ENCODE measurements around the gene NEK2.

DNA sequence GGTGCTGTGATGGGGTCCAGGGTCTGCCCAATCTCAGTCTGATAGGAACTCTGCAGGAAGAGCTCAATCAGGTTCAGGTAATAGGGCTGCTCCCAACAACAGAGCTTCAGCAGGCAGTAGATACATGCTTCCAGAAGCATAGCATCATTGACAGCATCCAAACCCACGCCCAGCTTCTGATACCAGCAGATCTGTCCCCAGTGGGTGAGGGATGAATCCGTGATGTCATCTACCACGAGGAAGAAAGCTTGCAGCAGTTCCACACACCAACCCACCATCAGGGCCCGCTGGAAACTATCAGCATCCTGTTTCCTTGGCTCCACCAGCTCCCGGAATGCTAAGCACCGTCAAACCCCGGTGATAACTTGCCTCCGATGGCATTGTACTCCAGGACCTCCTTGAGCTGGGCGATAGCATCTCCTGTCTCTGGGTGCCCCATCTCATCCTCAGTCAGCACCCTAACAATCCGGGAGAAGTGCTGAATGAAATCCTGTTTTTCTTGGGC lies 14.7 kb downstream of the NEK2 start:
- TF ChIP-seq, protein P1, sequence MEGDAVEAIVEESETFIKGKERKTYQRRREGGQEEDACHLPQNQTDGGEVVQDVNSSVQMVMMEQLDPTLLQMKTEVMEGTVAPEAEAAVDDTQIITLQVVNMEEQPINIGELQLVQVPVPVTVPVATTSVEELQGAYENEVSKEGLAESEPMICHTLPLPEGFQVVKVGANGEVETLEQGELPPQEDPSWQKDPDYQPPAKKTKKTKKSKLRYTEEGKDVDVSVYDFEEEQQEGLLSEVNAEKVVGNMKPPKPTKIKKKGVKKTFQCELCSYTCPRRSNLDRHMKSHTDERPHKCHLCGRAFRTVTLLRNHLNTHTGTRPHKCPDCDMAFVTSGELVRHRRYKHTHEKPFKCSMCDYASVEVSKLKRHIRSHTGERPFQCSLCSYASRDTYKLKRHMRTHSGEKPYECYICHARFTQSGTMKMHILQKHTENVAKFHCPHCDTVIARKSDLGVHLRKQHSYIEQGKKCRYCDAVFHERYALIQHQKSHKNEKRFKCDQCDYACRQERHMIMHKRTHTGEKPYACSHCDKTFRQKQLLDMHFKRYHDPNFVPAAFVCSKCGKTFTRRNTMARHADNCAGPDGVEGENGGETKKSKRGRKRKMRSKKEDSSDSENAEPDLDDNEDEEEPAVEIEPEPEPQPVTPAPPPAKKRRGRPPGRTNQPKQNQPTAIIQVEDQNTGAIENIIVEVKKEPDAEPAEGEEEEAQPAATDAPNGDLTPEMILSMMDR (IDR thresholded peaks at IDR 0.05), result no peak
- TF ChIP-seq POLR2A (IDR thresholded peaks at IDR 0.05), result no peak
